Cardiac muscle cell (in vitro differentiated cells and primary cell): ENCODE data around the gene HTATIP2. TPM values are rescaled to one million over a fixed set of nuclear protein-coding genes. Genes with fewer than 3 reads are reported as not detected.

Source experiments
- DNase-seq, 2 donors: peaks; one replicate each; pipeline versions ENCODE4 v3.0.0 to v3.0.0-alpha.2; 2010 to 2017; ENCODE audit warnings: low read depth in 1 of 2, low spot score in 1 of 2
- H3K27ac ChIP-seq: fragments of 200-600 bp; sonication (generic); 2 replicates; pipeline ENCODE4 v1.5.1; 2016
- H3K27me3 ChIP-seq: fragments of 200-600 bp; sonication (generic); 2 replicates; pipeline ENCODE4 v1.6.0; 2016; ENCODE audit warnings: control low read depth
- H3K36me3 ChIP-seq: fragments of 200-600 bp; sonication (generic); 2 replicates; pipeline ENCODE4 v1.5.1; 2016; ENCODE audit warnings: control low read depth
- H3K4me1 ChIP-seq: fragments of 200-600 bp; sonication (generic); 2 replicates; pipeline ENCODE4 v1.8.1; 2017; ENCODE audit warnings: low read depth, mild to moderate bottlenecking, mixed run types
- H3K4me3 ChIP-seq: fragments of 200-600 bp; sonication (generic); 2 replicates; pipeline ENCODE4 v1.5.1; 2016; ENCODE audit warnings: mild to moderate bottlenecking
- H3K9me3 ChIP-seq: fragments of 200-600 bp; sonication (generic); 2 replicates; pipeline ENCODE4 v1.5.1; 2017; ENCODE audit warnings: low read depth, mild to moderate bottlenecking, control low read depth
- CTCF ChIP-seq: IDR thresholded peaks from 2 replicates; pipeline ENCODE4 v1.5.1; 2012; ENCODE audit warnings: low read depth, mild to moderate bottlenecking, low read length
- polyA plus RNA-seq: library from polyadenylated mRNA; unstranded; fragments of >200 nt; fragmentation: Nextera tagmentation; extraction: Ambion mirVana; gene quantifications from 2 replicates; pipeline ENCODE4 v1.2.1, GENCODE V29; 2016
- total RNA-seq: library from RNA; depleted of rRNA; stranded (reverse); fragments of >200 nt; gene quantifications from 2 replicates; pipeline ENCODE4 v1.2.3, GENCODE V29; 2016

Gene HTATIP2
- total and polyA plus RNA-seq, 2 experiments from 2014 or later: 2.0 to 3.4 TPM

DNA sequence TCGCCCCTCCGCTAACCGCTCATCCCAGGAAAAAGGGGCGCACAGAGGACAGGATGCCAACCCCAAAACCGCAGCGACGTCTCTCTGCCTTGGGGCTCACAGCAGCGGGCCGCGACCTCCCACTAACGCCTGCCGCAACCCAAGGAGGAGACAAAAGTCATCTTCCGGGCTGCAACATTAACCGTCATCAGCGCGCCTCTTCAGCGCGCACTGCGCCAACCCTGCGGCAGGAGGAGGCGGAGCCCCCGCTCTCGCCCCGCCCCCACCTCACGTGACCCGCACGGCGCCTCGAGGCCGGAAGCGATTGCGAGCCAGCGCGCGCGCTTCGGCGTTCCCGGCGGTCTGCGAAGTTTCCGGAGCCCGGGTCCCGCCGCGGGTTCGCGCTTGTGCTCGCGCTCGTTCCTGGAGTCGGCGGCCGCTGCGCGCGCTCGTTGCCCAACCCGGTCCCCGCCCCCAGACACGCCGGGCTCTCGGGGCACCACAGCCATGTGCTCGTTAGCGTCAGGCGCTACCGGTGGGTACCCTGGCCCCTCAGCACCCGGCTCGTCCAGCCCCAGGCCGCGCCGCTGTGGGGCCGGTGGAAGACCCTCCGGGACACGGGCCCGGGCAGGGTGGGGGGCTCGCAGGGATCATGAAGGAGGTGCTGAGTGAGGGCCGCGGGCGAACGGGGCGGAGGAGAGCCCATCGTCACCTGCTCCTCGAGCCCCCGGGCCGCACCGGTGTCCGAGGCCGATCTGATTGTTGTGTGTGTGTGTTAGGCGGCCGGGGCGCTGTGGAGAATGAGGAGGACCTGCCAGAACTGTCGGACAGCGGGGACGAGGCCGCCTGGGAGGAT is 24.0 kb downstream of the HTATIP2 start, which contains the start of gene PRMT3:
Gene PRMT3, plus strand, starts transcription at position 456 of the 835 bp plus-strand sequence. Its CDS starts 31 bp downstream, at position 487.
- peak within 1 kb of the TSS; percentile 82 for H3K27ac ChIP-seq
- H3K27me3 ChIP-seq: no peaks in the 10 kb centered on the region
- H3K4me3 ChIP-seq: peak within 1 kb of the TSS; percentile 93
- no peak for TF ChIP-seq CTCF
- peak; percentile 97 to 98 for DNase-seq
- no peaks in the 10 kb centered on the region for H3K36me3 ChIP-seq
- peaks cover 8% of the 10 kb centered on the region for H3K4me1 ChIP-seq
- no peaks in the 10 kb centered on the region for H3K9me3 ChIP-seq

DNA sequence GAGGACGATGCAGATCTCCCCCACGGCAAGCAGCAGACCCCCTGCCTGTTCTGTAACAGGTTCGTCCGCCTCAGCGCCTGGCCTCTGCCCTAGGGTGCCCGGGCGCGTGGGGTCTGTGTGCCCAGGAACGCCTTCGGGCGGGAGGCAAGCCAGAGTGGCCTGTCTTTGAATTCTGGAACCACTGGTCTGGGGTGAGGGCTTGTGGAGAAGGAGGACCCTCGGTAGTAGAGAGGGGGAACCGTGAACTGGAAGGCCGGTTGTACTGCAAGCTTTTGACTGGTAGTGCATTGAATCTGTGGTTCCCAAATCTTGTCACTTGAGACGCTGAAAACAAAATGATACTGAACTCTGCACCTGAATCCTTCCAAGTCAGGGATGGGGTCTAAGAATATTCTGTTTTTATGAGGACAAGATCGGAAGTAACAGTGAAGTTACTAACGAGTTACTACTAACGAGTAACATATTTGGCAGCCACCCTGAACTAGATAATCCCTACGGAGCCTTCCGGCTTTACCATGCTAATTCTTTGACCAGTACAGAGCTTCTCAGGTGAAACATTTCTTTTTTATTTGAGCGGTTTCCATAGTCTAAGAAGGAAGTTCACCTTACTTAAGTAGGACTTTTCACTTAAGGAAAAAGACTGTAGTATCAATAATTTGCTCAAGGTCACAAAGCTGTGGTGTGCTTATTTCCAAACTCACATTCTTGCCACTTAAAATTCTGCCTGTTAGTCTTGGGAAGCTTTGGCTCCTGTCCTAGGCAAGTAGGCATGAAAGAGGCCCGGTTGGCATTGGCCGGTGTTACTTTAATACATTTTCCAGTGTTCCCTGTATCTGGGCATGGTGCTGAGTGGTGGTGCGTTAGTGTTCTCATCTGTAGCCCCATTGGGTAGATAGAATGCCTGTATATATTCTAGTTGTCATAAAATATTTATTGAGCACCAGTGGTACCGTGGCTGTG is 24.9 kb downstream of the HTATIP2 start:
- peak overlapping the region; percentile 77 for H3K27ac ChIP-seq
- H3K27me3 ChIP-seq: no peaks in the 10 kb centered on the region
- peak overlapping the region; percentile 93 for H3K4me3 ChIP-seq
- no peak for TF ChIP-seq CTCF
- H3K4me1 ChIP-seq: peaks cover 8% of the 10 kb centered on the region
- no peaks in the 10 kb centered on the region for H3K9me3 ChIP-seq
- peaks cover 4% of the 10 kb centered on the region for H3K36me3 ChIP-seq
- DNase-seq: peak; percentile 12 to 22

DNA sequence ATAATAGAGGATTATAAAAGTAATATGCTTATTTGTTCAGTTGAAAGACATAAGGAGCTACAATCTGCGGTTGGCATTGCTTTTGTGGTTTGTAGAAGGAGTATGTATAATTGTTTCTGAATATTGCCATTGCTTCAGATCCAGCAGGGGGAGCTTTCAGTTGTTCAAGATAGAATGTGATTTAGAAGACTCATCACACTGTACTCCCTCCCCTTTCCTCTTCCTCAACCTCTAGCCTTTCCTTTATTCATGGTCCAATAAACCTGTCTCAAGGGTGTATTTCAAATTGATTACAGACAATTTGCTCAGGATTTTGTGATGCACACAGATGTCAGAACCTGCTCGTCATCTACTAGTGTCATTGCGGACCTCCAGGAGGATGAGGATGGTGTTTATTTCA is 33.8 kb downstream of the HTATIP2 start:
- peak; percentile 36 to 73 for DNase-seq
- Histone ChIP-seq H3K4me3 (no peak overlapping the region), H3K27me3 (no peaks in the 10 kb centered on the region), H3K4me1 (no peaks in the 10 kb centered on the region), H3K36me3 (peaks cover 4% of the 10 kb centered on the region), H3K9me3 (no peaks in the 10 kb centered on the region), H3K27ac (no peak overlapping the region)
- peak; percentile 70 for TF ChIP-seq CTCF

- H3K27me3 ChIP-seq: no peaks in the 10 kb centered on the region
- H3K9me3 ChIP-seq: no peaks in the 10 kb centered on the region
- H3K4me1 ChIP-seq: no peaks in the 10 kb centered on the region
- TF ChIP-seq CTCF: no peak
- no peak overlapping the region for H3K27ac ChIP-seq
- DNase-seq: no peak
- H3K36me3 ChIP-seq: peaks cover 12% of the 10 kb centered on the region
- no peak overlapping the region for H3K4me3 ChIP-seq
These were observed 36.0 kb downstream of the HTATIP2 start for GRCh38 chr11:20399498-20399897.

DNA sequence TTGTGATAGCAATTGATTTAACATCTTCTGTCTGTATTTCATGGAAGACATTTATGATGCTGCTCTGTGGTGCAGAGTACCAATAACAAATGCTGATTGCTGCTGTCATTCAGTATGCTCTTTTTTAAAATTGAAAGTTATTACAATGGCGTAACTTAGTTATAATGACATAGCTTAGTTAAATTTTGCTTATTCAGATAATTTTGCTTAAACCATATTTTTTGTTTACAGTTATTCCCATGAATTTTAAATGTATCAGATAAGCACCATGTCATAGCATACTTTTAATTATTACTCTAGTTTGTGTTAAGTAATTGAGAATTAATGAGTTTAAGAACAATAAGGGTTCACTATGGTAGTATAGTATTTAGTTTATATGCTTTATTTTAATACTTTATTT is 39.5 kb downstream of the HTATIP2 start:
- Histone ChIP-seq H3K4me3 (no peak overlapping the region), H3K36me3 (peaks cover 24% of the 10 kb centered on the region), H3K27me3 (no peaks in the 10 kb centered on the region), H3K4me1 (no peaks in the 10 kb centered on the region), H3K9me3 (no peaks in the 10 kb centered on the region), H3K27ac (no peak overlapping the region)
- TF ChIP-seq CTCF: no peak
- no peak for DNase-seq
